DMS153 treated with DMSO at 0.1 percent for 48 hours (cell line): ENCODE data around the gene CYBRD1.

Source experiments
- DNase-seq: peaks from one replicate; lab custom pipeline; 2025; ENCODE audit not compliant: unreplicated experiment; lab: John Stamatoyannopoulos, UW

The CYBRD1 gene

GRCh38 chr2:171553236-171553635, 31.0 kb downstream of the CYBRD1 start:
- DNase-seq, result no peak

- DNase-seq, result peak; percentile 59
Observed at GRCh38 chr2:171553858-171554257, 31.6 kb downstream of the CYBRD1 start.

- no peak for DNase-seq
Observed at GRCh38 chr2:171554991-171555615, 32.8 kb downstream of the CYBRD1 start.

- DNase-seq, result no peak
Observed at GRCh38 chr2:171557363-171557762, 35.1 kb downstream of the CYBRD1 start.

GRCh38 chr2:171563301-171563700, 41.0 kb downstream of the CYBRD1 start:
- DNase-seq, result no peak

GRCh38 chr2:171564463-171564862, 42.2 kb downstream of the CYBRD1 start:
- no peak for DNase-seq

- no peak for DNase-seq
Observed at GRCh38 chr2:171566057-171566456, 43.8 kb downstream of the CYBRD1 start.

- DNase-seq, result no peak
Observed at GRCh38 chr2:171566753-171567152, 44.5 kb downstream of the CYBRD1 start.

GRCh38 chr2:171568089-171568488, 45.8 kb downstream of the CYBRD1 start:
- no peak for DNase-seq

- DNase-seq, result no peak
Observed at GRCh38 chr2:171571721-171572120, 49.4 kb downstream of the CYBRD1 start.

- peak; percentile 54 for DNase-seq
Observed at GRCh38 chr2:171574149-171574795, 52.0 kb downstream of the CYBRD1 start.

GRCh38 chr2:171575606-171576005, 53.3 kb downstream of the CYBRD1 start:
- no peak for DNase-seq

- no peak for DNase-seq
Observed at GRCh38 chr2:171578127-171578803, 56.0 kb downstream of the CYBRD1 start.

- DNase-seq, result no peak
Observed at GRCh38 chr2:171579481-171579880, 57.2 kb downstream of the CYBRD1 start.

GRCh38 chr2:171583566-171583965, 61.3 kb downstream of the CYBRD1 start:
- DNase-seq, result no peak

- DNase-seq, result no peak
Observed at GRCh38 chr2:171584001-171584400, 61.7 kb downstream of the CYBRD1 start.

GRCh38 chr2:171587132-171587531, 64.9 kb downstream of the CYBRD1 start:
- no peak for DNase-seq

GRCh38 chr2:171587567-171587966, 65.3 kb downstream of the CYBRD1 start:
- DNase-seq, result no peak

GRCh38 chr2:171590116-171590515, 67.8 kb downstream of the CYBRD1 start:
- DNase-seq, result no peak

GRCh38 chr2:171592036-171592555, 69.8 kb downstream of the CYBRD1 start:
- no peak for DNase-seq

GRCh38 chr2:171595456-171595855, 73.2 kb downstream of the CYBRD1 start:
- DNase-seq, result no peak

GRCh38 chr2:171595896-171596295, 73.6 kb downstream of the CYBRD1 start:
- no peak for DNase-seq
